OCI-LY3 (cell line): ENCODE results near the gene ARHGEF17.

ENCODE experiments used
- H2AFZ ChIP-seq: fragments of 200-600, 300-600 bp; shearing (Covaris generic); 2 replicates; pipeline ENCODE4 v1.6.0; 2014; ENCODE audit warnings: antibody characterized with exemption, low read depth, low read length
- H3K27ac ChIP-seq: fragments of 200-600, 300-600 bp; sonication (generic); 2 replicates; pipeline ENCODE4 v1.5.1; 2014; ENCODE audit warnings: mild to moderate bottlenecking, low read length, moderate library complexity, mixed read lengths
- H3K27me3 ChIP-seq: fragments of 200-600, 300-600 bp; sonication (generic); 2 replicates; pipeline ENCODE4 v1.6.1; 2014; ENCODE audit warnings: low read depth, low read length, mixed read lengths
- H3K36me3 ChIP-seq: fragments of 200-600, 300-600 bp; sonication (generic); replicated peaks from 2 replicates; pipeline ENCODE3; 2014; ENCODE audit warnings: low read depth, low read length, mixed read lengths
- H3K4me1 ChIP-seq: fragments of 300-600, 200-600 bp; sonication (generic); 2 replicates; pipeline ENCODE4 v1.6.1; 2014; ENCODE audit warnings: low read length, mixed read lengths
- H3K4me2 ChIP-seq: fragments of 200-600, 300-600 bp; sonication (generic); 2 replicates; pipeline ENCODE4 v1.6.1; 2014; ENCODE audit warnings: low read length, mixed read lengths
- H3K4me3 ChIP-seq: fragments of 300-600, 200-600 bp; sonication (generic); 2 replicates; pipeline ENCODE4 v1.5.1; 2014; ENCODE audit warnings: antibody characterized with exemption, mild to moderate bottlenecking, low read length, moderate library complexity
- H3K79me2 ChIP-seq: fragments of 300-600, 200-600 bp; shearing (Covaris generic); 2 replicates; pipeline ENCODE4 v1.6.1; 2014; ENCODE audit warnings: mild to moderate bottlenecking, low read length, mixed read lengths
- H3K9ac ChIP-seq: fragments of 300-600, 200-600 bp; shearing (Covaris generic); 2 replicates; pipeline ENCODE4 v1.6.0; 2014; ENCODE audit warnings: mild to moderate bottlenecking, low read length, moderate library complexity
- H3K9me3 ChIP-seq: fragments of 200-600, 300-600 bp; shearing (Covaris generic); 2 replicates; pipeline ENCODE4 v1.6.1; 2014; ENCODE audit warnings: low read length, mixed read lengths; ENCODE audit not compliant: insufficient read depth
- H4K20me1 ChIP-seq: fragments of 200-600, 300-600 bp; sonication (generic); 2 replicates; pipeline ENCODE4 v1.6.1; 2016; ENCODE audit warnings: low read length, mixed read lengths; ENCODE audit not compliant: insufficient read depth
- CTCF ChIP-seq: fragments of 200-600, 300-600 bp; sonication (generic); IDR thresholded peaks from 2 replicates; pipeline ENCODE4 v1.5.1; 2014; ENCODE audit warnings: antibody characterized with exemption, low read length, low read depth
- EZH2phosphoT487 ChIP-seq: fragments of 200-600 bp; shearing (Covaris generic); IDR thresholded peaks from 2 replicates; pipeline ENCODE4 v1.6.1; 2018; ENCODE audit warnings: antibody characterized with exemption, mixed run types, low read depth

Gene ARHGEF17

DNA sequence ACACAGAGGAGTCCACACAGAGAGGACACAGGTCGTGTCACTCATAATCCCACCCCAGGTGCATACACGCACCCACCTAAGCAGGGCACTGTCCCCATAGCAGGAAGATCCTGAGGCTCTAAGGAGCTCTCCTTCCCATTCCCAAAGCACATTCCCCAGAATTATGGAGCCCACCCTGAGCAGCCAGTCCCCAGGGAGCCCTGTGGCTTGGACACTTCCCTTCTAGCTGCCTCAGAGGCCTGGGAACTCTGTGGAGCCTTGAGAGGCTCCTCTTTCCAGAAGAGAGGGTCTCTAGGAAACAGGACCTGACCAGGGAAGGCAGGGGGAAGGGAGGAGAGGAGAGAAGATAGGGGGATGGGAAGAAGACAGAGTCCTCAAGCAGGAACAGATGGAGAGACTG lies 29.8 kb downstream of the ARHGEF17 start:
- H3K79me2 ChIP-seq: no peaks in the 10 kb centered on the region
- H2AFZ ChIP-seq: no peak overlapping the region
- H3K4me3 ChIP-seq: no peak overlapping the region
- H3K4me1 ChIP-seq: peaks cover 21% of the 10 kb centered on the region
- H3K27me3 ChIP-seq: no peaks in the 10 kb centered on the region
- TF ChIP-seq CTCF: no peak
- no peak for TF ChIP-seq EZH2phosphoT487
- no peak overlapping the region for H3K27ac ChIP-seq
- no peak overlapping the region for H3K4me2 ChIP-seq
- H3K9ac ChIP-seq: no peak overlapping the region
- no peaks in the 10 kb centered on the region for H3K36me3 ChIP-seq
- no peaks in the 10 kb centered on the region for H4K20me1 ChIP-seq
- H3K9me3 ChIP-seq: no peaks in the 10 kb centered on the region

DNA sequence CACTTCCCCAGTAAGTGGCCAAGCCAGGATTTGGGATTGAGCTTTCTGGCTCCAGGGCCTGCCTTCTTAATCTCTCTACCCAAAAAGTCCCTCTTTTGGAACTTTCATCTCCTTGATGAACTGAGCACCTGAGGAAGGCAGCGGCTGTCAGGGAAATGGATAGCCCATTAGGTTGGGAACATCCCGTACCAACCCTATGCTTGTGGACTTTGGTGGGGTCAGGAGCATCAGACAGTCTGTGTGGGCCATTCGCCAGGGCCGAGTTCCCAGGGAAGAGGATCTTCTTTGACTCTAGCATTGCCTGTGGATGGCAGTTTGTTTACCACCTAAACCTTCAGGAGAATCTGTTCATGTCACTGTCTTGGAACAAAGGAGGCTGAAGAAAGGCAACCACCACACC lies 30.2 kb downstream of the ARHGEF17 start:
- peaks cover 21% of the 10 kb centered on the region for H3K4me1 ChIP-seq
- H3K4me3 ChIP-seq: no peak overlapping the region
- H3K9ac ChIP-seq: no peak overlapping the region
- H3K27ac ChIP-seq: no peak overlapping the region
- H2AFZ ChIP-seq: no peak overlapping the region
- no peak for TF ChIP-seq CTCF
- TF ChIP-seq EZH2phosphoT487: no peak
- H3K9me3 ChIP-seq: no peaks in the 10 kb centered on the region
- H3K27me3 ChIP-seq: no peaks in the 10 kb centered on the region
- H4K20me1 ChIP-seq: no peaks in the 10 kb centered on the region
- no peak overlapping the region for H3K4me2 ChIP-seq
- H3K36me3 ChIP-seq: no peaks in the 10 kb centered on the region
- no peaks in the 10 kb centered on the region for H3K79me2 ChIP-seq

GRCh38 chr11:73340164-73340563 lies 32.1 kb downstream of the ARHGEF17 start:
- no peak overlapping the region for H3K9ac ChIP-seq
- H3K79me2 ChIP-seq: no peaks in the 10 kb centered on the region
- H3K4me1 ChIP-seq: peaks cover 13% of the 10 kb centered on the region
- no peak overlapping the region for H3K4me2 ChIP-seq
- H3K9me3 ChIP-seq: no peaks in the 10 kb centered on the region
- no peaks in the 10 kb centered on the region for H4K20me1 ChIP-seq
- H3K27ac ChIP-seq: no peak overlapping the region
- no peaks in the 10 kb centered on the region for H3K27me3 ChIP-seq
- no peak overlapping the region for H3K4me3 ChIP-seq
- H3K36me3 ChIP-seq: no peaks in the 10 kb centered on the region
- H2AFZ ChIP-seq: no peak overlapping the region
- no peak for TF ChIP-seq CTCF
- TF ChIP-seq EZH2phosphoT487: no peak

DNA sequence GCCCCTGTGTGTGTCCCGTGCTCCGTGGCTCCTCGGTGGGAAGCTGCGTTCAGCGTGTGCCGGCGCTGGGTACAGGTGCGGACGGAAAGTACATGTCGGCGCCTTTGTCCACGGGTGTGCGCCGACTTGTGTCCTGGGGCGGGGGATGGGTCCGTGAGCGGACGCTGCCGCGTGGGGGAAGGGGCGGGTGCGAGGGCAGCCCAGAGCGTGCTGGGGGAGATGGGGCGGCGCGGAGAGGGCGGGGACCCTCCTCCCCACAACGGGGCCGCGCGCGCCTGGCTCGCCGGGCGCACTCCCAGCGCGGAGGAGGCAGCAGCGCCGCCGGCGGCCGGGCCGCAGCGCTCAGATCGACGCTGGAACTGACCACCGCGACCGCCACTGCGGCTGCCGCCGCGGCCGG lies 34.6 kb downstream of the ARHGEF17 start:
- Histone ChIP-seq H3K36me3 (no peaks in the 10 kb centered on the region), H3K27ac (no peak overlapping the region), H3K9me3 (no peaks in the 10 kb centered on the region), H2AFZ (no peak overlapping the region), H3K9ac (no peak overlapping the region), H3K4me3 (no peak overlapping the region), H3K4me2 (no peak overlapping the region), H3K27me3 (no peaks in the 10 kb centered on the region), H3K4me1 (peaks cover 11% of the 10 kb centered on the region), H4K20me1 (no peaks in the 10 kb centered on the region), H3K79me2 (no peaks in the 10 kb centered on the region)
- TF ChIP-seq EZH2phosphoT487 (no peak), CTCF (no peak)
